ENCODE results near the gene ADNP. TPM values are rescaled to one million over a fixed set of nuclear protein-coding genes. Genes with fewer than 3 reads are reported as not detected.

Gene ADNP
- total and polyA plus RNA-seq, 2 of the 13 experiments (the other 11 are each of a cell fraction or from before 2014, with no cell fraction given), result 21.0 to 21.5 TPM

DNA sequence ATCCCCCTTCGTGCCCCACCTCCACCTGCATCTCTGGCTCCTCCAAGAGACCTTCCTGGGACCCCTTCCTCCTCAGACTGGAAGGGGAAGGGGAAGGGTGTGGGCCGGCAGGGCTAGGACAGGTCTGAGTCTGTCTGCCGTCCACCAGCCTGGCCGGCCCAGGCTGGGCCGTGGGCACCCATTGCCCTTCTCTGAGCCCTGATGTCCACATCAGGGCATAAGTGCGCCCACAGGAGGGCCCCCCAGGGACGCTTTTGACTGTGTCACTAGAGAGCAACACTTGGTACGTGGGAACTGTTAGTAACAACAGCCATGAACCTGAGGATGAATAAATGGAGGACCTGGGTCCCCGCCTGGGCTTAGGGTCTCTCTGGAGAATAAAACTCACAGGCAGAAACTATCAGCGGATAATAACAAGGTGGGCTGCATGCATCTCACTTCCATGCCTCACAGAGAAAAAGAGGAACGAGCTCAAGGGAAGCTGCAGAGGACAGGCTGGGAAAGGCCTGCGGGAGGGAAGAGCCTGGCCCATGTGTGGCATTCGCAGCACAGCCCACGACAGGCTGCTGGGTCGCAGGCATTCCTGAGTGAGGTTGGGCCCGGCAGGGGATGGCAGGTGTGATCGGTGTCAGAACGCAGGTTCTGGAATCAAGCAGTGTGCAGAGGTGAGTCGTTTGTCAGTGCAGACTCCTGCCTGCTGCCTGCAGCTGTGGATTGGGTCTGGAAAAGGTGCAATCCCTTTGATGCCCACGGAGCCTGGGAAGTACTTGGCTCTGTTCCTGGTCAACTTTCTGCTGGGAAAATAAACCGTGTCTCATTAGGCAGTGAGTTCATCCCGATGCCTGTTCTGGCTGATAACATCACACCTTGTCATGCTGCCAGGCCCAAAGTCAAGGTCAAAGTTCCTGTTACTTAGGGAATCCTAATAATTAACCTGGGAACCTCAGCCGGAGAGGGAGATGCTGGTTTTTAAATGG lies 75.5 kb downstream of the ADNP start (continued):
- TF ChIP-seq IKZF4 (CRISPR knock-in tag; IDR thresholded peaks at IDR 0.05; ENCODE audit: borderline replicate concordance, low read depth, not compliant biosample characterization), result peak; percentile 29
- no peak; the same call in 1 of the 2 replicates for TF ChIP-seq ZFX (CRISPR knock-in tag; IDR thresholded peaks at IDR 0.05; ENCODE audit: low read depth)
- TF ChIP-seq ZNF563 (CRISPR knock-in tag; IDR thresholded peaks at IDR 0.05), result 0 out of 2 replicates have a peak, but pooled peaks have one; percentile 47
- TF ChIP-seq, protein P1, sequence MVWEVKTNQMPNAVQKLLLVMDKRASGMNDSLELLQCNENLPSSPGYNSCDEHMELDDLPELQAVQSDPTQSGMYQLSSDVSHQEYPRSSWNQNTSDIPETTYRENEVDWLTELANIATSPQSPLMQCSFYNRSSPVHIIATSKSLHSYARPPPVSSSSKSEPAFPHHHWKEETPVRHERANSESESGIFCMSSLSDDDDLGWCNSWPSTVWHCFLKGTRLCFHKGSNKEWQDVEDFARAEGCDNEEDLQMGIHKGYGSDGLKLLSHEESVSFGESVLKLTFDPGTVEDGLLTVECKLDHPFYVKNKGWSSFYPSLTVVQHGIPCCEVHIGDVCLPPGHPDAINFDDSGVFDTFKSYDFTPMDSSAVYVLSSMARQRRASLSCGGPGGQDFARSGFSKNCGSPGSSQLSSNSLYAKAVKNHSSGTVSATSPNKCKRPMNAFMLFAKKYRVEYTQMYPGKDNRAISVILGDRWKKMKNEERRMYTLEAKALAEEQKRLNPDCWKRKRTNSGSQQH (CRISPR knock-in tag; IDR thresholded peaks at IDR 0.05; ENCODE audit: low read depth), result peak; percentile 55; the same call in 1 of the 2 replicates
- no peak for TF ChIP-seq ZNF569 (CRISPR knock-in tag; IDR thresholded peaks at IDR 0.05; ENCODE audit: borderline replicate concordance)
- no peak for TF ChIP-seq ZNF143 (CRISPR knock-in tag; IDR thresholded peaks at IDR 0.05)
- TF ChIP-seq TCF12 (IDR thresholded peaks at IDR 0.05), result no peak
- no peak for TF ChIP-seq TCF12 (CRISPR knock-in tag; IDR thresholded peaks at IDR 0.05)
- TF ChIP-seq ZNF274 (CRISPR knock-in tag; IDR thresholded peaks at IDR 0.05), result 0 out of 2 replicates have a peak, but pooled peaks have one; percentile 21
- peak; percentile 75 for TF ChIP-seq HMG20A (CRISPR knock-in tag; IDR thresholded peaks at IDR 0.05; ENCODE audit: borderline replicate concordance)
- TF ChIP-seq, protein P2, sequence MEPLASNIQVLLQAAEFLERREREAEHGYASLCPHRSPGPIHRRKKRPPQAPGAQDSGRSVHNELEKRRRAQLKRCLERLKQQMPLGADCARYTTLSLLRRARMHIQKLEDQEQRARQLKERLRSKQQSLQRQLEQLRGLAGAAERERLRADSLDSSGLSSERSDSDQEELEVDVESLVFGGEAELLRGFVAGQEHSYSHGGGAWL (CRISPR knock-in tag; IDR thresholded peaks at IDR 0.05), result 0 out of 2 replicates have a peak, but pooled peaks have one; percentile 33
- no peak for TF ChIP-seq ATF7 (IDR thresholded peaks at IDR 0.05)
- TF ChIP-seq ATF7 (CRISPR knock-in tag; IDR thresholded peaks at IDR 0.05), result no peak
- no peak for TF ChIP-seq REXO4 (CRISPR knock-in tag; IDR thresholded peaks at IDR 0.05; ENCODE audit: borderline replicate concordance)
- TF ChIP-seq NCOA5 (CRISPR knock-in tag; IDR thresholded peaks at IDR 0.05), result no peak
- TF ChIP-seq, protein P3, sequence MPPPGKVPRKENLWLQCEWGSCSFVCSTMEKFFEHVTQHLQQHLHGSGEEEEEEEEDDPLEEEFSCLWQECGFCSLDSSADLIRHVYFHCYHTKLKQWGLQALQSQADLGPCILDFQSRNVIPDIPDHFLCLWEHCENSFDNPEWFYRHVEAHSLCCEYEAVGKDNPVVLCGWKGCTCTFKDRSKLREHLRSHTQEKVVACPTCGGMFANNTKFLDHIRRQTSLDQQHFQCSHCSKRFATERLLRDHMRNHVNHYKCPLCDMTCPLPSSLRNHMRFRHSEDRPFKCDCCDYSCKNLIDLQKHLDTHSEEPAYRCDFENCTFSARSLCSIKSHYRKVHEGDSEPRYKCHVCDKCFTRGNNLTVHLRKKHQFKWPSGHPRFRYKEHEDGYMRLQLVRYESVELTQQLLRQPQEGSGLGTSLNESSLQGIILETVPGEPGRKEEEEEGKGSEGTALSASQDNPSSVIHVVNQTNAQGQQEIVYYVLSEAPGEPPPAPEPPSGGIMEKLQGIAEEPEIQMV (CRISPR knock-in tag; IDR thresholded peaks at IDR 0.05; ENCODE audit: low read depth), result no peak
- TF ChIP-seq ZNF17 (CRISPR knock-in tag; IDR thresholded peaks at IDR 0.05), result no peak
- peak; percentile 83 for TF ChIP-seq SKI (IDR thresholded peaks at IDR 0.05; ENCODE audit: partially characterized antibody)
- no peak for TF ChIP-seq PHF8 (CRISPR knock-in tag; IDR thresholded peaks at IDR 0.05)
- peak; percentile 39; the same call in 1 of the 2 replicates for TF ChIP-seq ZNF768 (CRISPR knock-in tag; IDR thresholded peaks at IDR 0.05)
- TF ChIP-seq ZNF343 (CRISPR knock-in tag; IDR thresholded peaks at IDR 0.05), result peak; percentile 61; the same call in 1 of the 2 replicates
- peak; percentile 42 for TF ChIP-seq ZNF883 (CRISPR knock-in tag; IDR thresholded peaks at IDR 0.05; ENCODE audit: not compliant biosample characterization)
- 0 out of 2 replicates have a peak, but pooled peaks have one; percentile 60 for TF ChIP-seq ZNF510 (CRISPR knock-in tag; IDR thresholded peaks at IDR 0.05; ENCODE audit: low read depth)
- TF ChIP-seq ZNF263 (CRISPR knock-in tag; IDR thresholded peaks at IDR 0.05), result 0 out of 2 replicates have a peak, but pooled peaks have one; percentile 18
- TF ChIP-seq CCAR2 (optimal IDR thresholded peaks at IDR 0.05; ENCODE audit: low read depth, low read length), result no peak

All from HepG2 (cell line).